GM19351 (cell line): Measurements from ENCODE around the gene E2F4.

Source experiments
- ATAC-seq: cut with Tn5 transposase; IDR thresholded peaks from one replicate; pipeline ENCODE4 v1.9.1; 2021; ENCODE audit warnings: mild to moderate bottlenecking, moderate library complexity; ENCODE audit not compliant: unreplicated experiment

E2F4 gene

GRCh38 chr16:67207249-67208091, 15.5 kb downstream of the E2F4 start:
- no peak for ATAC-seq

GRCh38 chr16:67208154-67208896, 16.4 kb downstream of the E2F4 start:
- no peak for ATAC-seq

GRCh38 chr16:67209565-67209964, 17.6 kb downstream of the E2F4 start:
- no peak for ATAC-seq

- ATAC-seq = no peak
These were observed 18.3 kb downstream of the E2F4 start for GRCh38 chr16:67210069-67210937.

- ATAC-seq = no peak
These were observed 19.7 kb downstream of the E2F4 start for GRCh38 chr16:67211674-67212073.

- no peak for ATAC-seq
These were observed 20.8 kb downstream of the E2F4 start for GRCh38 chr16:67212766-67213165.

- no peak for ATAC-seq
These were observed 21.5 kb downstream of the E2F4 start for GRCh38 chr16:67213197-67214019.

- ATAC-seq = no peak
These were observed 23.8 kb downstream of the E2F4 start for GRCh38 chr16:67215706-67216105.

- ATAC-seq = no peak
These were observed 24.9 kb downstream of the E2F4 start for GRCh38 chr16:67216612-67217490.

GRCh38 chr16:67223992-67224391, 32.0 kb downstream of the E2F4 start:
- ATAC-seq = no peak

- no peak for ATAC-seq
These were observed 34.4 kb downstream of the E2F4 start for GRCh38 chr16:67226295-67226803.

GRCh38 chr16:67226804-67227566, 35.0 kb downstream of the E2F4 start, which contains the start of gene TMEM208:
Gene TMEM208 (plus strand): TSS chr16:67227130. CDS start chr16:67227219, 89 bp downstream.
- peak; percentile 97 for ATAC-seq

GRCh38 chr16:67227567-67227921, 35.6 kb downstream of the E2F4 start:
- no peak for ATAC-seq

GRCh38 chr16:67228034-67228785, 36.3 kb downstream of the E2F4 start:
- ATAC-seq = no peak

GRCh38 chr16:67228905-67229304, 37.0 kb downstream of the E2F4 start:
- ATAC-seq = no peak

GRCh38 chr16:67229906-67230808, 38.2 kb downstream of the E2F4 start:
- no peak for ATAC-seq
